WERI-Rb-1 (cell line): ENCODE results near the gene NAMPT.
"Not testable (repeated sequence)": the region's sequence is repeated elsewhere in the genome, so short reads cannot be mapped to it uniquely, and the experiment has no call there.

ENCODE experiments used
- DNase-seq: peaks from one replicate; pipeline ENCODE4 v3.0.0-alpha.2; 2020
- H3K27ac ChIP-seq: fragments of 250-450 bp; sonication (Bioruptor Pico); 2 replicates; pipeline ENCODE4 v1.5.1; 2020; ENCODE audit warnings: mild to moderate bottlenecking, moderate library complexity
- H3K27me3 ChIP-seq: fragments of 250-450 bp; sonication (Bioruptor Pico); 2 replicates; pipeline ENCODE4 v1.5.1; 2021; ENCODE audit warnings: mild to moderate bottlenecking, low read depth, moderate library complexity; ENCODE audit not compliant: insufficient read depth, severe bottlenecking
- H3K36me3 ChIP-seq: fragments of 250-450 bp; sonication (Bioruptor Pico); 2 replicates; pipeline ENCODE4 v1.5.1; 2020; ENCODE audit warnings: mild to moderate bottlenecking, moderate library complexity
- H3K4me3 ChIP-seq: 2 replicates; pipeline ENCODE4 v1.5.1; 2011; ENCODE audit warnings: low read depth, mild to moderate bottlenecking, control low read depth, low read length
- H3K9me3 ChIP-seq: fragments of 250-450 bp; sonication (Bioruptor Pico); 2 replicates; pipeline ENCODE4 v1.5.1; 2021; ENCODE audit warnings: mild to moderate bottlenecking, moderate library complexity; ENCODE audit not compliant: severe bottlenecking
- CTCF ChIP-seq: IDR thresholded peaks from 2 replicates; pipeline ENCODE4 v1.5.1; 2011; ENCODE audit warnings: low read depth, mild to moderate bottlenecking, control low read depth, inconsistent platforms, low read length

The NAMPT gene

DNA sequence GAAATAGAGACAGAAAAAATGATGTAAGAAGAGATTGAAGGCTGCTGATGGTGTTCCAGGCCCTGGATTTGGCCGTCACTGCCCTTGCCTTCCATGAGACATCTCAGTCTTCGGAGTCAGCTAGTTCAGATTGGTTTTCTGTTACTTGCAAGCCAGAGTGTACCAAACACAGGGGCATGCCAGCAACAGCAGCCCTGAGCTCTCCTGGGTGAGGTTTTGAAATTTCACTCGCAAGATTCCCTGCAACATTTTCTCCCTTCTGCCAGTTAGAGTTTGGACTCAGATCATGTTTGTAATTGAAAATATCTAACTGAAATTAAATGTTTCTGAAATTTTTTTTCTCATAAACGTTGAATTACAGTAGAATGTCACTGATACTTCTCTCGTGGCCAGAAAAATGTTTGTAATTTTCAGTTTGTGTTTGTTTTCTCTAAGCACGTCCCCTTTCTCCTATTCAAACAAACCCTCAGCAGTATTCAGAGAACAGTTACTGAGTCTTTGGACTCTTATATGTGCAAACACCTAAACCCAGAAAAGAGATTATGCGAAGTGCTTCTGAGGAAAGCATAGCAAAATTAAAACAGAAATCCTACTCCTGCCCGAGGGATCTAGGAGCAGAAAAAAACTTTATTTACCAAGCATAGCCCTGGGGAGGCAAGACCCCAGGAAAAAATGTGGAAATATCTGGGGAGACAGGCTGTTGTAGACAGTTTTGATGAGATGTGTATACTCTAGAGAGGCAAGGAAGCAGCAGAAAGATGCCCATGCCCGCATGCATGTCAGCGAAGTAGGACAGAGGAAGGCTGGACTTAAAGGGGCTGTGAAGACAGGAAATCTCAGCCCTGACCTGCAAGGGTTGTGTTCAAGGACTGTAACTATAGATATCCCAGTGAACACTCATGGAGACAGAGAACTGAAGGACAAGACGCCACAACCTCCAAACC lies 43.0 kb upstream of the NAMPT start:
- Histone ChIP-seq H3K27me3 (no peaks in the 10 kb centered on the region), H3K4me3 (no peak overlapping the region), H3K36me3 (no peaks in the 10 kb centered on the region), H3K9me3 (no peaks in the 10 kb centered on the region), H3K27ac (no peak overlapping the region)
- TF ChIP-seq CTCF: no peak
- DNase-seq: no peak

- no peaks in the 10 kb centered on the region for H3K9me3 ChIP-seq
- DNase-seq: no peak
- no peak for TF ChIP-seq CTCF
- H3K27me3 ChIP-seq: no peaks in the 10 kb centered on the region
- no peak overlapping the region for H3K27ac ChIP-seq
- H3K36me3 ChIP-seq: no peaks in the 10 kb centered on the region
- no peak overlapping the region for H3K4me3 ChIP-seq
Measured at GRCh38 chr7:106326594-106327537, 42.1 kb upstream of the NAMPT start.

DNA sequence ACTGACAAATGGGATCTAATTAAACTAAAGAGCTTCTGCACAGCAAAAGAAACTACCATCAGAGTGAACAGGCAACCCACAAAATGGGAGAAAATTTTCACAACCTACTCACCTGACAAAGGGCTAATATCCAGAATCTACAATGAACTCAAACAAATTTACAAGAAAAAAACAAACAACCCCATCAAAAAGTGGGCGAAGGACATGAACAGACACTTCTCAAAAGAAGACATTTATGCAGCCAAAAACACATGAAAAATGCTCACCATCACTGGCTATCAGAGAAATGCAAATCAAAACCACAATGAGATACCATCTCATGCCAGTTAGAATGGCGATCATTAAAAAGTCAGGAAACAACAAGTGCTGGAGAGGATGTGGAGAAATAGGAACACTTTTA lies 39.7 kb upstream of the NAMPT start:
- DNase-seq, H3K27ac ChIP-seq, H3K9me3 ChIP-seq, H3K4me3 ChIP-seq, H3K27me3 ChIP-seq, H3K36me3 ChIP-seq: not testable (repeated sequence)

DNA sequence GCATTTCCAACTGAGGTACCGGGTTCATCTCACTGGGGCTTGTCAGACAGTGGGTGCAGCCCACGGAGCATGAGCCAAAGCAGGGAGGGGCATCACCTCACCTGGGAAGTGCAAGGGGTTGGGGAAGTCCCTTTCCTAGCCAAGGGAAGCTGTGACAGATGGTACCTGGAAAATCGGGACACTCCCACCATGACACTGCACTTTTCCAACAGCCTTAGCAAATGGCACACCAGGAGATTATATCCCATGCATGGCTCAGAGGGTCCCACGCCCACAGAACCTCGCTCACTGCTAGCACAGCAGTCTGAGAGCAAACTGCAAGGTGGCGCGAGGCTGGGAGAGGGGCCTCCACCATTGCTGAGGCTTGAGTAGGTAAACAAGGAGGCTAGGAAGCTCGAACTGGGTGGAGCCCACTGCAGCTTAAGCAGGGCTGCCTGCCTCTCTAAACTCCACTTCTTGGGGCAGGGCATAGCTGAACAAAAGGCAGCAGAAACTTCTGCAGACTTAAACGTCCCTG lies 35.5 kb upstream of the NAMPT start:
- not testable (repeated sequence) for H3K27ac ChIP-seq, H3K9me3 ChIP-seq, DNase-seq, H3K27me3 ChIP-seq, H3K36me3 ChIP-seq, H3K4me3 ChIP-seq

DNA sequence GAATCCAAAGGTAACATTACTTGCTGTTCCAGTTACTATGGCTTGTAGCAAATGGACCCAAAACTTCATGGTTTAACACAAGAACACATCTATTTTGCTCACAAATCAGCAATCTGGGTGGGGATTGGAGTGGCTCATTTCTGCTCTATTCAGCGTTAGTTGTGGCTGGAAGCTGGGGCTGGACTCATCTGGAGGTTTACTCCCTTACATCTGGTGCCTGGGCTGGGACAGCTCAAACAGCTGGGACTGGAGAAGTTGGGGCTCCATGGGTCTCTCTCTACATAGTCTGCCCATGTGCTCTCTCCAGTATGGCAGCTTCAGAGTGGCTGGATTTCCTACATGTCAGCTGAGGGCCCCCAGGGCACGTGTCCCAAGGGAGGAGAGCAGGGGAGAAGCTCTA lies 33.7 kb upstream of the NAMPT start:
- Histone ChIP-seq H3K36me3 (no peaks in the 10 kb centered on the region), H3K27me3 (no peaks in the 10 kb centered on the region), H3K27ac (no peak overlapping the region), H3K4me3 (no peak overlapping the region), H3K9me3 (peaks cover 5% of the 10 kb centered on the region)
- TF ChIP-seq CTCF: no peak
- DNase-seq: no peak

DNA sequence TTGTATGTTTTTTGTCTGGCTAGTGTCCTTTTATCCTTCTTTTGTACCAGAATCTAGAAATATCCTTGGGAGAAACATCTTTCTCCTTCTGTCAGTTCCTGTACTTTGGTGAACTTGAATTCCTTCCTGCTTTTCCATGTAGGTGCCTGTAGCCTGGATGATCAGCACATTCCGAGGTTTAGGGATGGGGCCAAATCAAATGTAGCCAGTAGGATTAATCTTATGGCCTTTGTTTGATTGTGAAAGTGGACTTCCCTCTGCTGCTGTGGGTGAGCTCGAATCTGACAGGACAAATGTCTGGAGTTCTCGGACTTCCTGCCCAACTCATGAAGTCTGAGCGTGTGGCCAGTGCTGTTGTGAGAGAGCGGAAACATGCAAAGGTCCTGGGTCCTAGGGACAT lies 33.2 kb upstream of the NAMPT start:
- no peaks in the 10 kb centered on the region for H3K36me3 ChIP-seq

More for the DNA sequence above, 33.2 kb upstream of the NAMPT start:
- Histone ChIP-seq H3K9me3 (peaks cover 5% of the 10 kb centered on the region), H3K27me3 (no peaks in the 10 kb centered on the region), H3K27ac (no peak overlapping the region), H3K4me3 (no peak overlapping the region)
- no peak for TF ChIP-seq CTCF
- DNase-seq: no peak
